Osteoblast (primary cell): ENCODE data around the gene LCA5. TPM values are rescaled to one million over a fixed set of nuclear protein-coding genes. Genes with fewer than 3 reads are reported as not detected.

ENCODE experiments used
- DNase-seq: peaks from one replicate; pipeline ENCODE4 v3.0.0; 2011; ENCODE audit warnings: low spot score, mixed read lengths; ENCODE audit not compliant: insufficient read length; ENCODE audit errors: missing footprints
- H2AFZ ChIP-seq: 2 replicates; pipeline ENCODE4 v1.6.0; 2011; ENCODE audit warnings: mild to moderate bottlenecking, low read length
- H3K27ac ChIP-seq: 2 replicates; pipeline ENCODE4 v1.5.1; 2011; ENCODE audit warnings: mild to moderate bottlenecking, low read depth, low read length, moderate library complexity
- H3K27me3 ChIP-seq: 2 replicates; pipeline ENCODE4 v1.6.0; 2012; ENCODE audit warnings: mild to moderate bottlenecking, control low read depth, inconsistent platforms, low read length, moderate library complexity; ENCODE audit not compliant: insufficient read depth
- H3K36me3 ChIP-seq: 2 replicates; pipeline ENCODE4 v1.5.1; 2011; ENCODE audit warnings: mild to moderate bottlenecking, low read length, control low read depth, moderate library complexity; ENCODE audit not compliant: insufficient read depth
- H3K4me1 ChIP-seq: 2 replicates; pipeline ENCODE4 v1.5.1; 2011; ENCODE audit warnings: mild to moderate bottlenecking, low read length, control low read depth, moderate library complexity; ENCODE audit not compliant: insufficient read depth
- H3K4me2 ChIP-seq: 2 replicates; pipeline ENCODE4 v1.6.0; 2011; ENCODE audit warnings: mild to moderate bottlenecking, low read length; ENCODE audit not compliant: insufficient read depth
- H3K4me3 ChIP-seq: fragments of 200-600 bp; sonication (generic); 3 replicates; pipeline ENCODE4 v1.5.1; 2012; ENCODE audit warnings: mild to moderate bottlenecking, low read length, inconsistent platforms; ENCODE audit not compliant: insufficient read depth
- H3K79me2 ChIP-seq: 2 replicates; pipeline ENCODE4 v1.6.0; 2012; ENCODE audit warnings: mild to moderate bottlenecking, low read length, control low read depth, inconsistent platforms; ENCODE audit not compliant: insufficient read depth
- H3K9me3 ChIP-seq: 2 replicates; pipeline ENCODE4 v1.5.1; 2011; ENCODE audit warnings: low read depth, low read length, control low read depth
- H4K20me1 ChIP-seq: 2 replicates; pipeline ENCODE4 v1.6.0; 2012; ENCODE audit warnings: mild to moderate bottlenecking, low read length, control low read depth; ENCODE audit not compliant: insufficient read depth
- total RNA-seq: library from RNA; depleted of rRNA; stranded (reverse); fragments of >200 nt; gene quantifications from 2 replicates; pipeline ENCODE4 v1.2.3, GENCODE V29; 2012
- TF ChIP-seq, protein P1 (sequence below): IDR thresholded peaks from 2 replicates; pipeline ENCODE4 v1.5.1; 2011; ENCODE audit warnings: mild to moderate bottlenecking, low read depth, low read length, moderate library complexity; ENCODE audit errors: extremely low read depth

The LCA5 gene
- total RNA-seq, 1 donor = 10.1 TPM

DNA sequence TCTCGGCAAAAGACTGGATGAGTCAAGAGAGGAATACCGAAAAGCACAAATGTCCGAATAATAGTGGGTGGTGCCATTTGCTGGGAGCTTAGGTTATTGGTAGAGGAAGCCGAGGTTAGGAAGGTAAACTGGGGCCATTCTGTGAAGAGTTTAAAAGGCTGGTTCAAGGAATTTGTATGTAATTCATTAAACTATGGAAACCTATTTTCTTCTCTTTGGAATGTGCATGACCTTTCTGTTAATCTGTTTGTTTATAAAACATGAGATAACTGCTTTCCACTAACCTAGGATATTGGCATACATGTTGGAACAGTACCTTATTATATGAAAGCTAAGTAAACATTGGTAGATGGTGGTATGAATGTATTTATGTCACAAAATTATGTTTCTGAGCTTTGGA lies 71.8 kb downstream of the LCA5 start:
- Histone ChIP-seq H3K9me3 (no peaks in the 10 kb centered on the region), H3K36me3 (no peaks in the 10 kb centered on the region), H3K27ac (no peak overlapping the region), H3K27me3 (peaks cover 3% of the 10 kb centered on the region), H3K4me2 (no peak overlapping the region), H2AFZ (no peak overlapping the region), H4K20me1 (no peaks in the 10 kb centered on the region), H3K79me2 (no peaks in the 10 kb centered on the region), H3K4me3 (no peak overlapping the region), H3K4me1 (peaks cover 16% of the 10 kb centered on the region)
- TF ChIP-seq, protein P1, sequence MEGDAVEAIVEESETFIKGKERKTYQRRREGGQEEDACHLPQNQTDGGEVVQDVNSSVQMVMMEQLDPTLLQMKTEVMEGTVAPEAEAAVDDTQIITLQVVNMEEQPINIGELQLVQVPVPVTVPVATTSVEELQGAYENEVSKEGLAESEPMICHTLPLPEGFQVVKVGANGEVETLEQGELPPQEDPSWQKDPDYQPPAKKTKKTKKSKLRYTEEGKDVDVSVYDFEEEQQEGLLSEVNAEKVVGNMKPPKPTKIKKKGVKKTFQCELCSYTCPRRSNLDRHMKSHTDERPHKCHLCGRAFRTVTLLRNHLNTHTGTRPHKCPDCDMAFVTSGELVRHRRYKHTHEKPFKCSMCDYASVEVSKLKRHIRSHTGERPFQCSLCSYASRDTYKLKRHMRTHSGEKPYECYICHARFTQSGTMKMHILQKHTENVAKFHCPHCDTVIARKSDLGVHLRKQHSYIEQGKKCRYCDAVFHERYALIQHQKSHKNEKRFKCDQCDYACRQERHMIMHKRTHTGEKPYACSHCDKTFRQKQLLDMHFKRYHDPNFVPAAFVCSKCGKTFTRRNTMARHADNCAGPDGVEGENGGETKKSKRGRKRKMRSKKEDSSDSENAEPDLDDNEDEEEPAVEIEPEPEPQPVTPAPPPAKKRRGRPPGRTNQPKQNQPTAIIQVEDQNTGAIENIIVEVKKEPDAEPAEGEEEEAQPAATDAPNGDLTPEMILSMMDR = no peak
- DNase-seq = no peak

DNA sequence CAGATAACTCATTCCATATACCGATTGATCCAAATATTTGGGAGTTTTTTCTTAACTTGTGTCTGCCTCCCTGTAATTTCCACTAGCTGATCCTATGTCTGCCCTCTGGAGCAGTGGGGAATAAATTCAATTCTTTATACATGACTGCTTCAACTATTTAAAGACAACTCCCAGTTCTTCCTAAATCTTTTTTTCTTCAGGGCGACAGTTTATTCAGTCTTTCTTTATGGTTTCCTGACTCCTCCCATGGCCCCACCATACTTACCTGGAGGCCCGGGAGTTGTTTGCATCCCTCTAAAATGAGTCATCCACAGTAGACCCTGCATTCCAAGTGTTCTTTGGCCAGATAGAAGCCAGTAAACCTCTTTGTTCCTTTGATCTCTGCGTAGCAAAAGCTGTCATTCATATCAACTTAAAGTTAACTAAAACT lies 73.6 kb downstream of the LCA5 start:
- no peaks in the 10 kb centered on the region for H3K9me3 ChIP-seq
- peaks cover 11% of the 10 kb centered on the region for H3K4me1 ChIP-seq
- H3K27me3 ChIP-seq = peaks cover 3% of the 10 kb centered on the region
- no peak overlapping the region for H2AFZ ChIP-seq
- no peaks in the 10 kb centered on the region for H3K36me3 ChIP-seq
- DNase-seq = no peak
- H3K27ac ChIP-seq = no peak overlapping the region
- no peaks in the 10 kb centered on the region for H3K79me2 ChIP-seq
- H3K4me2 ChIP-seq = no peak overlapping the region
- TF ChIP-seq, protein P1 = no peak
- no peak overlapping the region for H3K4me3 ChIP-seq
- H4K20me1 ChIP-seq = no peaks in the 10 kb centered on the region

- DNase-seq = no peak
- Histone ChIP-seq H3K27me3 (peaks cover 3% of the 10 kb centered on the region), H3K4me1 (no peaks in the 10 kb centered on the region), H3K79me2 (no peaks in the 10 kb centered on the region), H4K20me1 (no peaks in the 10 kb centered on the region), H3K9me3 (no peaks in the 10 kb centered on the region), H3K4me3 (no peak overlapping the region), H3K4me2 (no peak overlapping the region), H3K36me3 (no peaks in the 10 kb centered on the region), H3K27ac (no peak overlapping the region), H2AFZ (no peak overlapping the region)
- TF ChIP-seq, protein P1 = no peak
Measured at GRCh38 chr6:79461205-79461604, 76.0 kb downstream of the LCA5 start.

DNA sequence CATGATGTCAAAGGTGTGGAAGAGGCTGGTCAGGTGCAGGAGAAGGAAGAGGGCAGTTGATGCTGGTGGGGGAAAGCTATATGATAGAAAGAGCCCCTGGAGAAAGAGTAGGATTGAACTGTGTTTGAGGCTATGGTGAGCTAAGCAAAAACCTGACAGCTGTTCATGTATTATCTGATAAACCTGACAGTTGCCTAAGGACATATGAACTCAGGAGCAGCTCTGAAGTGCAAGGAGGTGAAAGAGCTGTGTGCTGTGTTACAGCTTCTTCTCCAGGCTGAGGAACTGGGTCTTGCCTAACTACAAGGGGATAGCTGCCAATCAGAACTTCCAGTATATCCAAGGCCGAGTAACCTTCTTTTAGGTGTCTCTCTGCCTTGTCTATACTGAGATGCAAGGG lies 81.8 kb downstream of the LCA5 start:
- H4K20me1 ChIP-seq = no peaks in the 10 kb centered on the region
- no peaks in the 10 kb centered on the region for H3K79me2 ChIP-seq
- H3K27ac ChIP-seq = no peak overlapping the region
- H2AFZ ChIP-seq = no peak overlapping the region
- DNase-seq = no peak
- H3K4me1 ChIP-seq = peaks cover 3% of the 10 kb centered on the region
- H3K27me3 ChIP-seq = no peaks in the 10 kb centered on the region
- H3K4me2 ChIP-seq = no peak overlapping the region
- no peaks in the 10 kb centered on the region for H3K9me3 ChIP-seq
- H3K4me3 ChIP-seq = no peak overlapping the region
- H3K36me3 ChIP-seq = no peaks in the 10 kb centered on the region
- TF ChIP-seq, protein P1 = no peak
